KOPT-K1 (cell line): ENCODE results near the gene UBN1.

Experiments
- H3K27ac ChIP-seq: fragments of 200-600 bp; sonication (generic); 2 replicates; pipeline ENCODE4 v1.5.1; 2016; ENCODE audit warnings: antibody characterized with exemption, mild to moderate bottlenecking, low read depth, low read length; ENCODE audit not compliant: poor library complexity, severe bottlenecking
- H3K36me3 ChIP-seq: fragments of 200-600 bp; sonication (generic); 2 replicates; pipeline ENCODE4 v1.5.1; 2017; ENCODE audit warnings: antibody characterized with exemption, mild to moderate bottlenecking, low read length, moderate library complexity; ENCODE audit not compliant: insufficient read depth
- H3K9me3 ChIP-seq: fragments of 200-600 bp; sonication (generic); 2 replicates; pipeline ENCODE4 v1.5.1; 2017; ENCODE audit warnings: antibody characterized with exemption, low read length, mild to moderate bottlenecking; ENCODE audit not compliant: insufficient read depth, poor library complexity, severe bottlenecking

UBN1 gene

GRCh38 chr16:4865231-4865860, 18.1 kb downstream of the UBN1 start:
- Histone ChIP-seq H3K9me3 (no peaks in the 10 kb centered on the region), H3K36me3 (peaks cover 87% of the 10 kb centered on the region)

GRCh38 chr16:4866586-4866985, 19.3 kb downstream of the UBN1 start:
- H3K27ac ChIP-seq, result no peak overlapping the region
- no peaks in the 10 kb centered on the region for H3K9me3 ChIP-seq
- peaks cover 87% of the 10 kb centered on the region for H3K36me3 ChIP-seq

More at GRCh38 chr16:4865231-4865860, 18.1 kb downstream of the UBN1 start:
- H3K27ac ChIP-seq, result no peak overlapping the region

- H3K27ac ChIP-seq, result no peak overlapping the region
- H3K36me3 ChIP-seq, result peaks cover 87% of the 10 kb centered on the region
- no peaks in the 10 kb centered on the region for H3K9me3 ChIP-seq
These were observed 20.7 kb downstream of the UBN1 start for GRCh38 chr16:4868026-4868425.

GRCh38 chr16:4868535-4868934, 21.3 kb downstream of the UBN1 start:
- Histone ChIP-seq H3K27ac (no peak overlapping the region), H3K36me3 (peaks cover 87% of the 10 kb centered on the region), H3K9me3 (no peaks in the 10 kb centered on the region)

GRCh38 chr16:4869147-4869805, 22.0 kb downstream of the UBN1 start:
- peaks cover 87% of the 10 kb centered on the region for H3K36me3 ChIP-seq
- H3K9me3 ChIP-seq, result no peaks in the 10 kb centered on the region
- H3K27ac ChIP-seq, result no peak overlapping the region

GRCh38 chr16:4870138-4870671, 22.9 kb downstream of the UBN1 start:
- H3K36me3 ChIP-seq, result peaks cover 88% of the 10 kb centered on the region
- H3K9me3 ChIP-seq, result no peaks in the 10 kb centered on the region
- no peak overlapping the region for H3K27ac ChIP-seq

- Histone ChIP-seq H3K9me3 (no peaks in the 10 kb centered on the region), H3K27ac (no peak overlapping the region), H3K36me3 (peaks cover 97% of the 10 kb centered on the region)
These were observed 23.8 kb downstream of the UBN1 start for GRCh38 chr16:4871071-4871470.

GRCh38 chr16:4873091-4873490, 25.8 kb downstream of the UBN1 start:
- Histone ChIP-seq H3K27ac (no peak overlapping the region), H3K36me3 (peaks cover 100% of the 10 kb centered on the region), H3K9me3 (no peaks in the 10 kb centered on the region)

GRCh38 chr16:4874666-4875065, 27.4 kb downstream of the UBN1 start:
- Histone ChIP-seq H3K27ac (no peak overlapping the region), H3K36me3 (peaks cover 100% of the 10 kb centered on the region), H3K9me3 (no peaks in the 10 kb centered on the region)

- peaks cover 100% of the 10 kb centered on the region for H3K36me3 ChIP-seq
- no peak overlapping the region for H3K27ac ChIP-seq
- H3K9me3 ChIP-seq, result no peaks in the 10 kb centered on the region
These were observed 29.5 kb downstream of the UBN1 start for GRCh38 chr16:4876646-4877379.

- no peak overlapping the region for H3K27ac ChIP-seq
- H3K36me3 ChIP-seq, result peaks cover 100% of the 10 kb centered on the region
These were observed 30.1 kb downstream of the UBN1 start for GRCh38 chr16:4877380-4877685.

GRCh38 chr16:4879049-4879448, 31.8 kb downstream of the UBN1 start:
- Histone ChIP-seq H3K27ac (no peak overlapping the region), H3K9me3 (no peaks in the 10 kb centered on the region), H3K36me3 (peaks cover 100% of the 10 kb centered on the region)

More at GRCh38 chr16:4877380-4877685, 30.1 kb downstream of the UBN1 start:
- H3K9me3 ChIP-seq, result no peaks in the 10 kb centered on the region

GRCh38 chr16:4880006-4880580, 32.8 kb downstream of the UBN1 start:
- Histone ChIP-seq H3K9me3 (no peaks in the 10 kb centered on the region), H3K36me3 (peaks cover 100% of the 10 kb centered on the region), H3K27ac (no peak overlapping the region)

GRCh38 chr16:4882000-4882632, 34.8 kb downstream of the UBN1 start:
- Histone ChIP-seq H3K9me3 (no peaks in the 10 kb centered on the region), H3K36me3 (peaks cover 100% of the 10 kb centered on the region), H3K27ac (no peak overlapping the region)
